ENCODE results near the gene DUSP10. TPM values are rescaled to one million over a fixed set of nuclear protein-coding genes. Genes with fewer than 3 reads are reported as not detected.
A peak's percentile ranks its signal among the peaks of the same experiment; 100 is the strongest.

DUSP10 gene
- total and polyA plus RNA-seq, 2 donors (not counting 1 experiment from before 2014, with no cell fraction given): 22.8 to 37.7 TPM

DNA sequence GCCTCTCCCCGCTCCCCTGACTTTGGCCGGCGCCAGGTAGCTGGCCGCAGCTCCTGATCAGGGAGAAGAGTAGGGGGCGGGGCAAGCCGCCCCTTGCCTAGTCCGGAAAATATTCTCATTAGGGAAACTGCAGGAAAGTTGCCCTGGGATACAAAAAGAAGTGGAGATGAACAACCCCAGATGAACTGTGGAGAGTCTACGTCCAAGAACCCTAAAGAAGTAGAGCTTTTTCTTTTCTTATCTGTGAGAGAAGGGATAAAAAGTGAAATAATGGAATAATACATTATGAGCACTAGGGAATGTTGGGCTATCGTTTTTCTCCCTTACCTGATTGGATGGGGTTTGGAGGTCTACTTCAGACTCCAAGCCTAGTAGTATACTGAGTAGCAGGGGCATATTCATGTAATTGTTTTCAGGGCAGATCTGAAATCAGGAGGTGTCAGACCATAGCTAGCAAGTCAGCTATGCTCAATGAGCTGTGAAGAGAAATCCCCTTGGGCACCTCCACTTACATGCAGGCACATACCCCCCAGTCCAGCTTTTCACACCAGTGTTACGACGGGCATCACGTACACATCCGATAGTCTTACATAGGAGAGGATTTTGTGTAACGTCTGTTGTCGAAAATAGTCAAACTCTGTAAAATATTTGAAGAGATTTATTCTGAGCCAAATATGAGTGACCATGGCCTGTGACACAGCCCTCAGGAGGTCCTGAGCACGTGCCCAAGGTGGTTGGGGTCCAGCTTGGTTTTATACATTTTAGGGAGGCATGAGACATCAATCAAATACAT, 1.7 kb upstream of the DUSP10 start:
- ChIA-PET POLR2A (interaction anchor here (0.6 to 4.6 kb wide), 11 partner anchors 11 to 260 kb away, joined by 3 to 44 read pairs (median 5); no protein-coding TSS in a partner anchor), CTCF (interaction anchor here (0.6 to 1.9 kb wide), 24 partner anchors 11 to 753 kb away, joined by 3 to 11 read pairs (median 4); no protein-coding TSS in a partner anchor)
- H3K79me2 ChIP-seq (ENCODE audit: control insufficient read depth, insufficient read depth, low read length): peaks cover 27% of the 10 kb centered on the region
- H3K27me3 ChIP-seq (replicated peaks in 1 of 4; ENCODE audit: control extremely low read depth in 1 of 4, control insufficient read depth in 3 of 4, insufficient read depth in 4 of 4, low read length in 3 of 4): no peaks in the 10 kb centered on the region
- Mint-ChIP-seq H3K4me1 (peaks cover 15% of the 10 kb centered on the region), H3K4me3 (peak overlapping the region; percentile 87), H3K9me3 (ENCODE audit: insufficient read depth) (no peaks in the 10 kb centered on the region), H3K27ac (peak overlapping the region; percentile 93), H3K27me3 (no peaks in the 10 kb centered on the region)
- peaks cover 11% of the 10 kb centered on the region for H4K20me1 ChIP-seq (ENCODE audit: control insufficient read depth, insufficient read depth, low read length, poor library complexity, severe bottlenecking)
- DNase-seq: peak; percentile 85
- TF ChIP-seq, protein P1, sequence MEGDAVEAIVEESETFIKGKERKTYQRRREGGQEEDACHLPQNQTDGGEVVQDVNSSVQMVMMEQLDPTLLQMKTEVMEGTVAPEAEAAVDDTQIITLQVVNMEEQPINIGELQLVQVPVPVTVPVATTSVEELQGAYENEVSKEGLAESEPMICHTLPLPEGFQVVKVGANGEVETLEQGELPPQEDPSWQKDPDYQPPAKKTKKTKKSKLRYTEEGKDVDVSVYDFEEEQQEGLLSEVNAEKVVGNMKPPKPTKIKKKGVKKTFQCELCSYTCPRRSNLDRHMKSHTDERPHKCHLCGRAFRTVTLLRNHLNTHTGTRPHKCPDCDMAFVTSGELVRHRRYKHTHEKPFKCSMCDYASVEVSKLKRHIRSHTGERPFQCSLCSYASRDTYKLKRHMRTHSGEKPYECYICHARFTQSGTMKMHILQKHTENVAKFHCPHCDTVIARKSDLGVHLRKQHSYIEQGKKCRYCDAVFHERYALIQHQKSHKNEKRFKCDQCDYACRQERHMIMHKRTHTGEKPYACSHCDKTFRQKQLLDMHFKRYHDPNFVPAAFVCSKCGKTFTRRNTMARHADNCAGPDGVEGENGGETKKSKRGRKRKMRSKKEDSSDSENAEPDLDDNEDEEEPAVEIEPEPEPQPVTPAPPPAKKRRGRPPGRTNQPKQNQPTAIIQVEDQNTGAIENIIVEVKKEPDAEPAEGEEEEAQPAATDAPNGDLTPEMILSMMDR (IDR thresholded peaks at IDR 0.05): no peak
- TF ChIP-seq EZH2 (IDR thresholded peaks at IDR 0.05; ENCODE audit: borderline replicate concordance, insufficient read depth, low read depth, low read length, poor library complexity, severe bottlenecking): no peak
- peak overlapping the region; percentile 99 for H3K27ac ChIP-seq (ENCODE audit: low read length in 2 of 2)
- WGBS (ENCODE audit: insufficient coverage): 2% methylated on average over 7 of the region's 16 CpGs
- peaks cover 0 to 3% of the 10 kb centered on the region in 2 experiments for H3K36me3 ChIP-seq (replicated peaks in 1 of 2; ENCODE audit: control extremely low read depth in 1 of 2, control insufficient read depth in 1 of 2, extremely low read depth in 1 of 2, insufficient read depth in 2 of 2, low read length in 1 of 2)
- peak overlapping the region; percentile 87 for H3K4me2 ChIP-seq (replicated peaks; ENCODE audit: low read depth, low read length, poor library complexity, severe bottlenecking)
- peak overlapping the region; percentile 61 for H2AFZ ChIP-seq (ENCODE audit: insufficient read depth, low read depth, low read length, poor library complexity, severe bottlenecking)
- intact Hi-C loops (cut with micrococcal nuclease): loop anchor here (1.0 to 5.0 kb wide), 7 partner anchors 11 to 969 kb away; partner anchors contain the start of genes AIDA, BROX and HLX
- peak; percentile 6 for ATAC-seq (ENCODE audit: low read depth)
- peak overlapping the region; percentile 93 for H3K9ac ChIP-seq (ENCODE audit: low read length)
- H3K9me3 ChIP-seq (ENCODE audit: control extremely low read depth in 1 of 3, control insufficient read depth in 2 of 3, insufficient read depth in 1 of 3, low read length in 2 of 3): no peaks in the 10 kb centered on the region
- peaks cover 26 to 37% of the 10 kb centered on the region in 2 donors for H3K4me1 ChIP-seq (ENCODE audit: control insufficient read depth in 2 of 2, insufficient read depth in 2 of 2, low read length in 2 of 2)
- H3K4me3 ChIP-seq (ENCODE audit: control extremely low read depth in 1 of 5, extremely low read depth in 1 of 5, insufficient read depth in 1 of 5, low read depth in 2 of 5, low read length in 4 of 5): peak overlapping the region; percentile 2 to 94 (median 86)

All from B cell (primary cell).